HG02973 (cell line): ENCODE measurements around the gene RNF212.
"Not testable (repeated sequence)": the region's sequence is repeated elsewhere in the genome, so short reads cannot be mapped to it uniquely, and the experiment has no call there.

Experiments
- ATAC-seq: cut with Tn5 transposase; IDR thresholded peaks from one replicate; pipeline ENCODE4 v1.9.1; 2021; ENCODE audit warnings: moderate library complexity; ENCODE audit not compliant: unreplicated experiment

RNF212 gene

GRCh38 chr4:1072830-1073446, 40.4 kb downstream of the RNF212 start:
- ATAC-seq: no peak

DNA sequence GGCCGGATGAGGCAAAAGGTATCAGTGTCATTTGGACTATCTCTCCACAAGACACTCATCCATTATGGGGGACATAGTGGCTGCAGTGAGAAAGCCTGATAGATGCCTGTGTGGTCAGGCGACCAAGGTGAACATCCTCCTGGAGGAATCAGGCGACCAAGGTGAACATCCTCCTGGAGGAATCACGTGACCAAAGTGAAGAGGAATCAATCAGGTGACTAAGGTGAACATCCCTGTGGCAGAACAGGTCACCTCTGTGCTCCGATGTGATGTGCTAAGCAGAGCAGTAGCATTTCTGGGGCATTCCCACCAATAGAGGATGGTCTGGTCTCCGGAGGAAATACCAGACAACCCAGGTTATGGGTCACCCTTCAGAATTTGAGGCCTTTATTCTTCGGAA, 44.0 kb downstream of the RNF212 start:
- no peak for ATAC-seq

DNA sequence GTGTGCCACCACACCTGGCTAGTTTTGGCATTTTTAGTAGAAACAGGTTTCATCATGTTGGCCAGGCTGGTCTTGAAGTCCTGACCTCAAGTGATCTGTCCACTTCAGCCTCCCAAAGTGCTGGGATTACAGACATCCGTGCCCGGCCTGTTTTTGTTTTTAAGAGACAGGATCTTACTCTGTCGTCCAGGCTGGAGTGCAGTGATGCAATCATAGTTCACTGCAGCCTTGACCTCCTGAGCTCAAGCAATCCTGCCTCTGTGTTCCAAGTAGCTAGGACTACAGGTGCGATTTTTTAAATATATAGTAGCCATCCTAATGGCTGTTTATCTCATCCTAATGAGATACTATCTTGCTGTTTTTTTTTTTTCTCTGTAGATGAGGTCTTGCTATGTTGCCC, 47.6 kb downstream of the RNF212 start:
- ATAC-seq: no peak

DNA sequence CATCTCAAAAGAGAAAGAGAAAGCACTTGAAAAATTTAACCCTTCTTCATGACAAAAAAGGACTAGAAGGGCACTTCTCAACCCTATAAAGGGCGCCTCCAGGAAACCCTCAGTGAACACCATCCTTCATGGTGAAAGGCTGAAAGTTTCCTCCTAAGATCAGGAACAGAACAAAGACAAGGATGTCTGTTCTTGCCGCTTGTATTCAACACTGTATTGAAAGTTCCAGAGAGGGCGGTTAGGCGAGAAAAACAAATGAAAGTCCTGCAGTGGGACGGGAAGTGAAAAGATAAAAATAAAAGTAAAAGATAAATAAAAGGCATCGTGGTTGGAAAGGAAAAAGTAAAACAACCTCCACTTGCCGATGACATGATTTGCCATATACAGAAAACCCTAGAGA, 50.9 kb downstream of the RNF212 start:
- ATAC-seq: no peak

GRCh38 chr4:1061760-1062159, 51.6 kb downstream of the RNF212 start:
- no peak for ATAC-seq

- ATAC-seq: no peak
Measured at GRCh38 chr4:1061056-1061700, 52.2 kb downstream of the RNF212 start.

- ATAC-seq: no peak
Measured at GRCh38 chr4:1060621-1061020, 52.7 kb downstream of the RNF212 start.

GRCh38 chr4:1060121-1060520, 53.2 kb downstream of the RNF212 start:
- no peak for ATAC-seq

GRCh38 chr4:1058997-1059665, 54.2 kb downstream of the RNF212 start:
- no peak for ATAC-seq

GRCh38 chr4:1058198-1058996, 55.0 kb downstream of the RNF212 start:
- ATAC-seq: no peak

DNA sequence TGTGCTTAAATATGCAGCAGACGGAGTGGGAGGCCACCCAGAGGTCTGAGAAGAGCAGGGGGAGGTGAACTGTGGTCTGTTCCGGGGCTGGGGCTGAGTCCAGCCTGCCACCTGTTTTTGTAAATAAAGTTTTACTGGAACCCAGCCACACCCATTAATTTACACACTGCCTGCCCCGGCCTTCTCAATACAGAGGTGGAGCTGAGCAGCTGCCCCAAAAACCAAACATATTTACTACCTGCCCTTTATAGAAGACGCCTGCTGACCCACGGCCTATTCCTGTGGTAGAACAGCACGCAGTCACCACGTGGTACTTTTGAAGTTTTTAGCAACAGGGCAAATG, 56.0 kb downstream of the RNF212 start:
- ATAC-seq: no peak

- ATAC-seq: no peak
Measured at GRCh38 chr4:1056671-1057402, 56.5 kb downstream of the RNF212 start.

DNA sequence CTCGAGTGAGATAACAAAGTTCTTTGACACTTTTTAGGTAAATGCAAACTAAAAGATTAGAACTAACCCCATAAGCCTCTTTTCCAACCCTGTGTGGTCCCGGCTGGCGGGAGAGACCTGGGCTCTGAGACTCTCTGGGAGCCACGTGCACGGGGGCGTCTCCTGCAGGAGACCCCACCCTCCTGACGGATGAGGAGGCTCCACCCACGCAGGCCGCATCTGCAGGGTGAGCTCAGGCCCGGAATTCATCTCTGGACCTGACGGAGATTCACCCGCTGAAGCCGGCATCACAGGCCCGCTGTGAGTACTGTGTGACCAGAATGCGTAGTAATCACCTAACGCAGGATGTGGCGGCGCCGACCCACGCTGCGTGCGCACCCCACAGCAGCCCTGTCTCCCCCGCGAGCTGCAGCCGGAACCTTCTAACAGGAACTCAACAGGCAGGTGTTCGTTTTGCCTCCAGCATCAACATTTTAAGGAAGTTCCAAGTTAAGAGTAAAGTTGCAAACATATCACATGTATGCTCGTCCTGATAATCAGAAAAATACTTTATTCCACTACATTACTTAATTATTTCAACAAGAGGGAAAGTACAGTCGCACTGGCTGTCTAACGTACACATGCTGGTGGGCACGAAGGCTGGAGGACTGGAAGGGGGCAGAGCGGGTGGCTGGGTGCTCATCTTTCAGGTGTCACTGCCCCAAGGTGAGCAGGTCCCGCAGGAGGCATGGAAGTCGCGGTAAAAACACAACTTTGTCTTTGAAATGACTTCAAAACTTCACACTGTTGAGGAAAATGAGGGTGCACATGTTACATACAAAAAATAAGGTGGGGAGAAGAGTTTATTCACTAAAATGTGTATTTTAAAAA, 57.4 kb downstream of the RNF212 start:
- ATAC-seq: no peak

DNA sequence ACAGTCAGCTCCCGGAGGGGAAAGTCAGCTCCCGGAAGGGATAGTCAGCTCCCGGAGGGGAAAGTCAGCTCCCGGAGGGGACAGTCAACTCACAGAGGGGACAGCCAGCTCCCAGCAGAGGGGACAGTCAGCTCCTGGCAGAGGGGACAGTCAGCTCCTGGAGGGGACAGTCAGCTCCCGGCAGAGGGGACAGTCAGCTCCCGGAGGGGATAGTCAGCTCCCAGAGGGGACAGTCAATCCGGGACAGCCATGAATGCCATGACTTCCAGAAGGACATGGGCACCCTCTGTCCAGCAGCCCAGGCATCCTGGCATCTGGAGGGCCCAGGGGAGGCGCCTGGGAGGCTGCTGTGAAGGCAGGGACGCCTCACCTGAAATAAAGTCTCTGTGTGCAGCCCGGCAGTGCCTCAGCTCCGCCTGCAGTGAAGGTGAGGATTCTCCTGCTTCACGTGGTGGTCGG, 58.1 kb downstream of the RNF212 start:
- ATAC-seq: not testable (repeated sequence)

- ATAC-seq: not testable (repeated sequence)
Measured at GRCh38 chr4:1054696-1055242, 58.6 kb downstream of the RNF212 start.

DNA sequence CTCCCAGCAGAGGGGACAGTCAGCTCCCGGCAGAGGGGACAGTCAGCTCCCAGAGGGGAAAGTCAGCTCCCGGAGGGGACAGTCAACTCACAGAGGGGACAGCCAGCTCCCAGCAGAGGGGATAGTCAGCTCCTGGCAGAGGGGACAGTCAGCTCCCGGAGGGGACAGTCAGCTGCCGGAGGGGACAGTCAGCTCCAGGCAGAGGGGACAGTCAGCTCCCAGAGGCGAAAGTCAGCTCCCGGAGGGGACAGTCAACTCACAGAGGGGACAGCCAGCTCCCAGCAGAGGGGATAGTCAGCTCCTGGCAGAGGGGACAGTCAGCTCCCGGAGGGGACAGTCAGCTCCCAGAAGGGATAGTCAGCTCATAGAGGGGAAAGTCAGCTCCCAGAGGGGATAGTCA, 59.5 kb downstream of the RNF212 start:
- not testable (repeated sequence) for ATAC-seq

DNA sequence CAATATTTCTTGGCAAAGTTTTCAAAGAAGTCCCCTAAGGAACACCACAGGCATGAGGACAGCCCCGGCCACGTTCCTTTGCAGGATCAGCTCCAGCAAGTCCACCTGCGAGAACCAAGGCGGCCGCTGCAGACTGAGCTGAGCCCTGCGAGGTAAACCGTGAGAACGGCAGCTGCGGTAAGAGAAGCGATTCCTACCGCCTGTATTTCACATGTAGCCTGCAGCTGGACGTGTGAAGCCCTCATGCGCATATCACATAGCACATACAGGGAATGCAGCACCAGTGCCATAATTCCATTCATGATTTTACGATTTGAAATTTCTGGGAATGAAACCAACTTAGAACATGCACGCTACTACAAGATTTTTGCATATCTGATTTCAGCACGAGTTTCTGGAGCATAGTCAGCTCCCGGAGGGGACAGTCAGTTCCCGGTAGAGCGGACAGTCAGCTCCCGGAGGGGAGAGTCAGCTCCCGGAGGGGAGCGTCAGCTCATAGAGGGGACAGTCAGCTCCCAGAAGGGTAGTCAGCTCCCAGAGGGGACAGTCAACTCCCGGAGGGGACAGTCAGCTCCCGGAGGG, 60.2 kb downstream of the RNF212 start:
- ATAC-seq: no peak

GRCh38 chr4:1052231-1052671, 61.1 kb downstream of the RNF212 start:
- ATAC-seq: no peak

DNA sequence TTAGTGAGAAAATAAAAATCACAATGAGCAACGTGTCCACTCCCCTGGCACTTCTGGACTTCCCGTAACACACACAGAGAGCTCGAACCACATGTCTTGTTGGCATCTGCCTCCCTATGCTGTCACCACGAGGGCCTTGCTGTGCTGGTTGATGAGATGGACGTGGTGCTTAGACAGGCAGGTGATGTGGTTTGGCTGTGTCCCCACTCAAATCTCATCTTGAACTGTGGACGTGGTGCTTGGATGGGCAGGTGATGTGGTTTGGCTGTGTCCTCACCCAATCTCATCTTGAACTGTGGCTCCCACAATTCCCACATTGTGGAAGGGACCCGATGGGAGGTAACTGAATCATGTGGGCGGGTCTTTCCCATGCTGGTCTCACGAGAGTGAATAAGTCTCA, 61.9 kb downstream of the RNF212 start:
- ATAC-seq: no peak
